GM21390 (cell line): ENCODE data around the gene KIF5C.

Source experiments
- ATAC-seq: cut with Tn5 transposase; IDR thresholded peaks from one replicate; pipeline ENCODE4 v1.9.1; 2021; ENCODE audit not compliant: unreplicated experiment

The KIF5C gene

DNA sequence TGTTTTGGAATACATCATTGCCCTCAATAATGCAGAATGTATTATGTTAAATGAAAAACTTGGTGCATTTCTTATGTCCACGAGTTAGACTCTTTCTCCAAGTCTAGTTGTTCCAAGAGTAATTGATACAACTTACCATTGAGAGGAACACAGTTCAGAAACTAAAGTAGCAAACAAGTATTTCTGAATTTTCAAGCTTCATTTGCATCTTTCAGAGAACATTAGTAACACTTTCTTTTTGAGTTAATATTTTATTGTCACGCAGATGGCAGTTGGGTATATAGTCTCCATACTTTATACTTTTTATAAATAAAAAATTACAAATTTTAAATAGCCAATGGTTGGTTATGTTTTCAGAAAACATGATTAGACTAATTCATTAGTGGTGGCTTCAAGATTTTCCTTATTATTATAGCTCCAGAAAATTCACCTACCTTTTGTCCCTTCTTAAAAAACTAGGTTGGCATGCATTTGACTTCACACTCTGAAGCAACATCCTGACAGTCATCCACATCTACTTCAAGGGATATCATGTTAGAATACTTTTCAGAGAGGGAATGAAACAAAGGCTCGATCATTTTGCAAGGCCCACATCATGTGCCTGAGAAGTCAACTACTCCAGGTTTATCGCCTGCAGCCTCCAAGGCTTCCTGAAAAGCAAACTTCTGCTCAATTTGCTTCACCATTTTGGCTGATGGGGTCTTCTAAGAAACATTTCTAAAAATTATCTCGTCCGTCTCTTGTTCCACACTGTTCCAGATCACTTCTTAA, 193.4 kb downstream of the KIF5C start:
- ATAC-seq, result no peak

DNA sequence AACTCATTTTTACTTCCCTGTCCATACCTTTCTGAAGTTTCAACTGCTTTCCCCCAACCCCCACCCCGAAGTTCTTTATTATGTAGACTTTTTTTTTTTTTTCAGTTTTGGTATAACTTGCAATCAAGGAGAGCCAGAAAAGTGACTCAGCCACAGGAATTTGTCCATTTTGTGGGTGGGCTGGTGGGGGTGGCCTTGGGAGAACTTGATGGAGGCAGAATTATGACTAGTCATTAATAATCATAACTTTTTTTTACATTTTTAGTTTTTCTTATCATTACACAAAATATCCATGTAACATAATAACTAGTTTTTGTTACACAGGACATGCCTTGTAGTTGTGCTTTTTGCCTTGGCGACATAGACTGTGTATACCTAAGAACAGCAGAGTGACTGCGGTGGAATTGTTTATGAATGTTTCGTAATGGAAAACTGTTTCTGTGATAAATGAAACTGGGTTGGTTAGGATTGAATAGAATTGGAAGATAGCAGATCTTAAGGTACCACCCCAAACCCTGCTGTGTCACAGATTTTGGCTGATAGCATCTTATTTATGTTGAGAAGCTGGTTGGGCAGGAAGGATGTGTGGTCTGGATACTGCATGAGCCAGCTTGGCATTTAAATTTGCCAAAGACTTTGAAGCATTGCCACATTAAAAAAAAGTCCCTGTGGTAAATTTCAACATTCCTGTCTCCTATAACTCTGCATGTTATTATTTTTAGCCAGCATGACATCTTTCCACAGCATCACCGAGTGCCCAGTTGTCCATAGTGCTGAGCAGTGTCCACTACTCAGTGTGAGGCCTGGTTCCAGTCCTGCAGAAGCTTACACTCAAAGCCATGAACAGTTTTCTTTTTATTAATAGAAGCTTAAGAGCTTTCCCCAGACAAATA, 194.2 kb downstream of the KIF5C start:
- no peak for ATAC-seq

DNA sequence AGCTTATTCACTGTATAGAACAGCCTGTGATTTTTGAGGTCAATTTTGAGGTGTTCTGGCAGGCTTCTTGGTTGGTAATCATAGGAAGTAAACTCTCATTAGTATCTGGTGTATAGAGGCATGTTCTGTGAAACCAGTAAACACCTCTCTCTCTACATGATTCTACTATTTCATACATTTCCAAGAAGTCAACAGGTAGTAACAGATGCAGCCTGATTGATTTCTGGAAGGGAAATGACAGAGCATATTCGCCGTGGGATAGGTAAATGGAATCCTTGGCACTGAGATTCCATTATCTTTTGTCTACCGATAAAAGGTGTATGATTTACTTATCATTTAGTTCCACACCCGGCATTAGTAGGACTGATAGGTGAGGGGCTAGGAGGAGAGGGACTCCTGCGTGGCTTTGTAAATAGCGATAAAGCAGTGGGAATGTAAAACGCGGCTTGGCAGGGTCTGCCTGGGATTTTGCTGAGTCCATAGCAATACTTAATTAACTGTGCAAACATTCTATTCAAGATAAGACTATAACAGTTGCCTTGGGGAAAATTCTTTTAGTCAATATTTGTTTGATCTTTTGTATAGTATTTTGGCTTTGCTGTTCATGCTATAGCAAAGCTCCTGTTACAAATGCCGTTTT, 195.8 kb downstream of the KIF5C start:
- ATAC-seq, result no peak

DNA sequence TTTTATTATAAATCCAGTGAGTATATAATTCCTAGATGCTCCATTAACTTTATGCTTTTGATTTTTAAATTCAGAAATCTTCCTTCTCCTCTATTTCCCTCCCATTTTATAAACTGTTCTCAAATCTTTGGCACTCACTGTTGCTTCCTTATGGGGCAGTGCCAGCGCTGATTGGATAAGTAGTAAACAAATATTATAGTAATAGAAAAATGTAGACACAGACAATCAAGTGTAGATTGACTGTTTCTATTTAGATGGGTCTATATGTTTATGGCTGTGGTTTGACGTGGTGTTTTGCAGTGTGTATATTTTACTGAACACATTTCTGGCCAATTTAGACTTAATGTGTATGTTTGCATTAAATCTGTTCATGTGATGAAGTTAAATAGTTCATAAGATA, 200.1 kb downstream of the KIF5C start:
- ATAC-seq, result no peak

DNA sequence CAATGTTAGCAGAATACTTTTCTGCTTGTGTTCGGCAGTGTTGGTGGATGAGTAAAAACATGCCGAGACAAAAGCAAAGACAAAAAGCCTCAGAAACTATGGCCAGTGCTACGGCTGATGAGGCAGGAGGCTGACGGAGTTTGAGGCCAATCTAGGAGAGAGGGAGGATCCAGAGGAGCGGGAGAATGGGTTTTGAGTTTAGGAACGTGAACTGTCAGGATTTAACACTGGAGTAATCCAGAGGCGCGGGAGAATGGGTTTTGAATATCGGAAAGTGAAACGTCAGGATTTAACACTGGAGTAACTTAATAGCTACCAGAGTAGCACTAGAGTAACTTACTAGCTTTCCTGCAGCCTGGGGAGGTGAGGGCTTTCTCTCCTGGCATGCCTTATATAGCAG, 200.8 kb downstream of the KIF5C start:
- no peak for ATAC-seq
